Tibial nerve (tissue), 4 donors: ENCODE data around the gene HKDC1. TPM values are rescaled to one million over a fixed set of nuclear protein-coding genes. Genes with fewer than 3 reads are reported as not detected.

Experiments
- DNase-seq, 2 donors: peaks; one replicate each; pipeline ENCODE4 v3.0.0-alpha.2; 2019; ENCODE audit warnings: low spot score in 2 of 2
- H3K27ac ChIP-seq, 4 donors: fragments of 200-600 bp; sonication (generic) in 3 of 4; one replicate each; pipeline ENCODE4 v1.5.1; 2017 to 2019; ENCODE audit warnings: mild to moderate bottlenecking in 1 of 4
- H3K27me3 ChIP-seq, 2 donors: fragments of 200-600 bp; sonication (generic) in 1 of 2; one replicate each; pipeline versions ENCODE4 v1.5.1 to v1.6.0; 2017 to 2019
- H3K36me3 ChIP-seq, 3 donors: fragments of 200-600 bp; sonication (generic); one replicate each; pipeline ENCODE4 v1.5.1; 2018 to 2019
- H3K4me1 ChIP-seq, 4 donors: fragments of 200-600 bp; sonication (generic) in 3 of 4; one replicate each; pipeline ENCODE4 v1.5.1; 2017 to 2019
- H3K4me3 ChIP-seq, 4 donors: fragments of 200-600 bp; sonication (generic) in 3 of 4; one replicate each; pipeline ENCODE4 v1.5.1; 2017 to 2019; ENCODE audit warnings: mild to moderate bottlenecking in 1 of 4, moderate library complexity in 1 of 4
- H3K9me3 ChIP-seq, 4 donors: fragments of 200-600 bp; sonication (generic) in 3 of 4; one replicate each; pipeline ENCODE4 v1.5.1; 2017 to 2019
- CTCF ChIP-seq, 5 experiments: fragments of 200-600 bp in 3 of 5; fragments of 450-650 bp in 2 of 5; sonication (generic) in 3 of 5; IDR thresholded peaks; one replicate each; pipeline ENCODE4 v1.5.1; 2016 to 2019; ENCODE audit warnings: antibody characterized with exemption in 5 of 5, mild to moderate bottlenecking in 3 of 5, moderate library complexity in 2 of 5
- EP300 ChIP-seq, 2 donors: sonication (generic); formaldehyde crosslinking; IDR thresholded peaks; one replicate each; pipeline ENCODE4 v1.6.1; 2017; ENCODE audit warnings: antibody characterized with exemption in 2 of 2, mild to moderate bottlenecking in 1 of 2
- POLR2A ChIP-seq, 2 donors: fragments of 450-650 bp; IDR thresholded peaks; one replicate each; pipeline ENCODE4 v1.6.1; 2017; ENCODE audit warnings: antibody characterized with exemption in 2 of 2, mild to moderate bottlenecking in 2 of 2, moderate library complexity in 2 of 2
- WGBS, 2 donors: methylation state at CpG; one replicate each; pipeline ENCODE4 v1.1.5; 2018; 5-methylcytosine and 5-hydroxymethylcytosine counted together
- total RNA-seq, 4 donors: library from RNA; depleted of rRNA; stranded (reverse); fragments of >200 nt; gene quantifications; one replicate each; pipeline ENCODE4 v1.1.0, GENCODE V29; 2016

Gene HKDC1
- total RNA-seq, 4 donors from 2014 or later = 4.8 to 11.1 (median 5.5) TPM

DNA sequence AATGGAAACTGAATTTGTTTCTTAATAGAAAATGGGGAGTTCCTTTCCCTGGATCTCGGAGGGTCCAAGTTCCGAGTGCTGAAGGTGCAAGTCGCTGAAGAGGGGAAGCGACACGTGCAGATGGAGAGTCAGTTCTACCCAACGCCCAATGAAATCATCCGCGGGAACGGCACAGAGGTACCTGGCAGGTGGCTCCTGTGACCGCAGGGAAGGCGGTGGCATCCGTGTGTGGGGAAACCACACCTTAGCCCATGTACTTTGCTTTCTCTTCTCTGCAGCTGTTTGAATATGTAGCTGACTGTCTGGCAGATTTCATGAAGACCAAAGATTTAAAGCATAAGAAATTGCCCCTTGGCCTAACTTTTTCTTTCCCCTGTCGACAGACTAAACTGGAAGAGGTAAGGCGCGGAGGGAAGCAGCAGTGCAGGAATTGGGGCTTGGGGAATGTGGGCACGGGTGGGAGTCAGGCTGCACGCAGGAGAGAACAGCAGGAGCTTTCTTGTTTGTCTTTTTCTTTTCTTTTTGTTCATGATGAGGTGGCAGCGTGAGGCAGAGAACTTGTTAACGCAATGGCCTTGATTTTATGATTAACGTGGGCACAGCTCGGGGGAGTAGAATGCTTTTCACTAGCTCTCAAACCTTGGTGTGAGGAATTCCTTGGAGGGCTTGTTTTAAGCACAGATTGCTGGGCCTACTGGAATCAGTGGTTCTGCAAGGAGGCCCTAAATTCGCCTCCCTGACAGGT lies 12.8 kb downstream of the HKDC1 start:
- H3K9me3 ChIP-seq = no peaks in the 10 kb centered on the region
- no peak overlapping the region for H3K27ac ChIP-seq
- H3K4me1 ChIP-seq = peaks cover 0 to 14% (median 6%) of the 10 kb centered on the region in 4 donors
- WGBS, 2 donors = 81 to 84% methylated on average over 22 of the region's 22 CpGs
- no peaks in the 10 kb centered on the region for H3K36me3 ChIP-seq
- no peak for TF ChIP-seq POLR2A (IDR thresholded peaks at IDR 0.05)
- no peak for TF ChIP-seq CTCF (IDR thresholded peaks at IDR 0.05)
- TF ChIP-seq EP300 (IDR thresholded peaks at IDR 0.05) = no peak
- DNase-seq = no peak
- no peaks in the 10 kb centered on the region for H3K27me3 ChIP-seq
- no peak overlapping the region for H3K4me3 ChIP-seq

GRCh38 chr10:69234447-69234846 lies 14.3 kb downstream of the HKDC1 start:
- no peaks in the 10 kb centered on the region for H3K27me3 ChIP-seq
- no peak overlapping the region for H3K4me3 ChIP-seq
- WGBS, 2 donors = 92 to 96% methylated on average over 3 of the region's 3 CpGs
- DNase-seq = no peak
- no peaks in the 10 kb centered on the region for H3K9me3 ChIP-seq
- TF ChIP-seq CTCF (IDR thresholded peaks at IDR 0.05) (no peak), EP300 (IDR thresholded peaks at IDR 0.05) (no peak), POLR2A (IDR thresholded peaks at IDR 0.05) (no peak)
- H3K27ac ChIP-seq = no peak overlapping the region
- H3K36me3 ChIP-seq = no peaks in the 10 kb centered on the region
- peaks cover 0 to 17% (median 8%) of the 10 kb centered on the region in 4 donors for H3K4me1 ChIP-seq

GRCh38 chr10:69237528-69238159 lies 17.5 kb downstream of the HKDC1 start:
- Histone ChIP-seq H3K4me1 (peaks cover 0 to 30% (median 14%) of the 10 kb centered on the region in 4 donors), H3K27me3 (no peaks in the 10 kb centered on the region), H3K9me3 (no peaks in the 10 kb centered on the region), H3K27ac (peak overlapping the region in 1 of 4 donors; percentile 9), H3K36me3 (no peaks in the 10 kb centered on the region), H3K4me3 (no peak overlapping the region)
- WGBS, 2 donors = 21% methylated on average over 17 of the region's 17 CpGs
- DNase-seq = peak; percentile 83 to 94
- TF ChIP-seq CTCF (IDR thresholded peaks at IDR 0.05) (peak; percentile 81 to 96 (median 90)), EP300 (IDR thresholded peaks at IDR 0.05) (peak in 1 of 2 donors; percentile 43), POLR2A (IDR thresholded peaks at IDR 0.05) (no peak)

- H3K4me3 ChIP-seq = no peak overlapping the region
- TF ChIP-seq POLR2A (IDR thresholded peaks at IDR 0.05) (no peak), EP300 (IDR thresholded peaks at IDR 0.05) (no peak), CTCF (IDR thresholded peaks at IDR 0.05) (no peak)
- H3K9me3 ChIP-seq = no peaks in the 10 kb centered on the region
- H3K27me3 ChIP-seq = no peaks in the 10 kb centered on the region
- H3K36me3 ChIP-seq = no peaks in the 10 kb centered on the region
- peaks cover 0 to 30% (median 14%) of the 10 kb centered on the region in 4 donors for H3K4me1 ChIP-seq
- DNase-seq = no peak
- WGBS, 2 donors = 80 to 82% methylated on average over 5 of the region's 5 CpGs
- H3K27ac ChIP-seq = peak overlapping the region in 1 of 4 donors; percentile 81
Observed at GRCh38 chr10:69239136-69239535, 19.0 kb downstream of the HKDC1 start.

DNA sequence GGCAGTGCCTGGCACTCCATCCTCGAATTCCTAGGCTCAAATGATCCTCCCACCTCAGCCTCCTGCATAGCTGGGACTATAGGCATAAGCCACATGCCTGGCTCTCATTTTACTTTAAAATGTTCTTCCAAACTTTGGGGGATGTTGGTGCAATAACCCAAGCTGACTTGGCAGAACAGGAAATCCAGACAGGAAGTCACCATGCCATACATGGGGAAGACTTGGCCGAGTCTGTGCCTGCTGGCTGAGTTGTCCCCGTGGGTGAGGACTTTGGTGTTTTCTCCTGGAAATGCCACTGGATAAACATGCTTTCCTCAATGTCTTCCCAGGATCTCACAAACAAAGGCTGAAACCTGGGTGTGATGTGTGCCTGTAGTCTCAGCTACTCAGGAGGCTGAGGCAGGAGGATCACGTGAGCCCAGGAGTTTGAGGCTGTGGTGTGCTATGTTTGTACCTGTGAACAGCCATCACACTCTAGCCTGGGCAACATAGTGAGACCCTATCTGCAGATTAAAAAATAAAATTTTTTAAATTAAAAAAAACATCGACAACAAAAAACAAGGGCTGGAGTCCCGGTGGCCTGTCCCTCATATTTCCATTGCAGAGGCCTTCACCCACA lies 19.8 kb downstream of the HKDC1 start:
- Histone ChIP-seq H3K36me3 (no peaks in the 10 kb centered on the region), H3K4me3 (no peak overlapping the region), H3K4me1 (peaks cover 0 to 30% (median 14%) of the 10 kb centered on the region in 4 donors), H3K27ac (peak overlapping the region in 1 of 4 donors; percentile 81), H3K9me3 (no peaks in the 10 kb centered on the region), H3K27me3 (no peaks in the 10 kb centered on the region)
- WGBS, 2 donors = 63 to 73% methylated on average over 6 of the region's 6 CpGs
- TF ChIP-seq EP300 (IDR thresholded peaks at IDR 0.05) = peak in 1 of 2 donors; percentile 22
- TF ChIP-seq POLR2A (IDR thresholded peaks at IDR 0.05) = no peak
- no peak for DNase-seq
